Measurements from ENCODE around the gene TSPAN11.

The TSPAN11 gene

GRCh38 chr12:30909349-30910037, 17.1 kb upstream of the TSPAN11 start:
- in situ Hi-C loops (cut with HindIII; ENCODE audit: low sequenced_read_pairs) = no loop called here
- no peak for DNase-seq (ENCODE audit: low read depth)
- no peak for TF ChIP-seq CTCF (IDR thresholded peaks at IDR 0.05; ENCODE audit: low read depth, low read length, missing control alignments)
- no peak overlapping the region for H3K4me3 ChIP-seq (ENCODE audit: low read depth, low read length)

- no peak for TF ChIP-seq CTCF (IDR thresholded peaks at IDR 0.05; ENCODE audit: low read depth, low read length, missing control alignments)
- DNase-seq (ENCODE audit: low read depth) = no peak
- in situ Hi-C loops (cut with HindIII; ENCODE audit: low sequenced_read_pairs) = no loop called here
Observed at GRCh38 chr12:30910038-30910350, 16.6 kb upstream of the TSPAN11 start.

GRCh38 chr12:30911207-30911606, 15.3 kb upstream of the TSPAN11 start:
- H3K4me3 ChIP-seq (ENCODE audit: low read depth, low read length) = no peak overlapping the region
- in situ Hi-C loops (cut with HindIII; ENCODE audit: low sequenced_read_pairs) = no loop called here
- no peak for DNase-seq (ENCODE audit: low read depth)
- no peak for TF ChIP-seq CTCF (IDR thresholded peaks at IDR 0.05; ENCODE audit: low read depth, low read length, missing control alignments)

More at GRCh38 chr12:30910038-30910350, 16.6 kb upstream of the TSPAN11 start:
- no peak overlapping the region for H3K4me3 ChIP-seq (ENCODE audit: low read depth, low read length)

- no peak for TF ChIP-seq CTCF (IDR thresholded peaks at IDR 0.05; ENCODE audit: low read depth, low read length, missing control alignments)
- DNase-seq (ENCODE audit: low read depth) = no peak
- in situ Hi-C loops (cut with HindIII; ENCODE audit: low sequenced_read_pairs) = no loop called here
- no peak overlapping the region for H3K4me3 ChIP-seq (ENCODE audit: low read depth, low read length)
Observed at GRCh38 chr12:30913323-30913722, 13.2 kb upstream of the TSPAN11 start.

- in situ Hi-C loops (cut with HindIII; ENCODE audit: low sequenced_read_pairs) = no loop called here
- no peak for DNase-seq (ENCODE audit: low read depth)
- no peak overlapping the region for H3K4me3 ChIP-seq (ENCODE audit: low read depth, low read length)
- no peak for TF ChIP-seq CTCF (IDR thresholded peaks at IDR 0.05; ENCODE audit: low read depth, low read length, missing control alignments)
Observed at GRCh38 chr12:30914986-30915591, 11.5 kb upstream of the TSPAN11 start.

- in situ Hi-C loops (cut with HindIII; ENCODE audit: low sequenced_read_pairs) = no loop called here
- no peak for TF ChIP-seq CTCF (IDR thresholded peaks at IDR 0.05; ENCODE audit: low read depth, low read length, missing control alignments)
- no peak for DNase-seq (ENCODE audit: low read depth)
- no peak overlapping the region for H3K4me3 ChIP-seq (ENCODE audit: low read depth, low read length)
Observed at GRCh38 chr12:30923057-30923456, 3.5 kb upstream of the TSPAN11 start.

All from astrocyte of the cerebellum (primary cell).